GM12878 (cell line): ENCODE data around the gene SLC19A3. TPM values are rescaled to one million over a fixed set of nuclear protein-coding genes. Genes with fewer than 3 reads are reported as not detected.

Experiments
- ATAC-seq: fragments of 200-7000 bp; cut with Tn5 transposase; 3 replicates; pipeline ENCODE4 v1.9.1; 2020; ENCODE audit warnings: mild to moderate bottlenecking, moderate library complexity
- BruUV-seq: library from RNA; stranded (reverse); fragments of 400-500 nt; replicated peaks from 2 replicates; lab custom pipeline; 2021; lab: Mats Ljungman, UMichigan
- CTCF ChIA-PET: fragments of 300-600 bp; sonication (Branson Sonifier 250); formaldehyde crosslinking; extraction: SDS; loops from one replicate; lab custom pipeline; 2021; ENCODE audit warnings: inconsistent platforms; lab: Yijun Ruan, JAX
- POLR2A ChIA-PET: fragments of 350-600 bp; formaldehyde crosslinking; extraction: SDS; loops from one replicate; lab custom pipeline; 2021; ENCODE audit warnings: inconsistent platforms; lab: Charles Lee
- RAD21 ChIA-PET: fragments of 300-600 bp; sonication (Branson Sonifier 250); formaldehyde crosslinking; loops from one replicate; lab custom pipeline; 2023; ENCODE audit warnings: antibody characterized with exemption; ENCODE audit not compliant: unreplicated experiment; lab: Charles Lee
- SMC1A ChIA-PET: fragments of 300-600 bp; sonication (Branson Sonifier 250); formaldehyde crosslinking; loops from one replicate; lab custom pipeline; 2023; ENCODE audit not compliant: unreplicated experiment, uncharacterized antibody; lab: Charles Lee
- DNase-seq: peaks from one replicate; pipeline ENCODE4 v3.0.0-alpha.2; 2011; ENCODE audit warnings: low read depth, low spot score
- FAIRE-seq: peaks from 3 replicates; lab custom pipeline; 2011; peaks lifted over from hg19 to GRCh38; lab: Jason Lieb, UNC
- H2AFZ ChIP-seq: 2 replicates; pipeline ENCODE4 v1.6.0; 2011; ENCODE audit warnings: low read depth, low read length, control low read depth; ENCODE audit not compliant: control insufficient read depth
- H3K27ac ChIP-seq: 2 replicates; pipeline ENCODE4 v1.5.1; 2011; ENCODE audit warnings: control low read depth; ENCODE audit not compliant: control insufficient read depth, insufficient read depth
- H3K27me3 ChIP-seq, 2 experiments: replicated peaks in 1 of 2; 2 replicates each; pipeline versions ENCODE4 v1.6.0 to v1.6.1; 2011; ENCODE audit warnings: low read length in 1 of 2; ENCODE audit not compliant: control insufficient read depth in 2 of 2, insufficient read depth in 2 of 2
- H3K36me3 ChIP-seq, 2 experiments: 2 replicates each; pipeline ENCODE4 v1.5.1; 2011; ENCODE audit warnings: low read length in 1 of 2; ENCODE audit not compliant: control insufficient read depth in 2 of 2, insufficient read depth in 2 of 2
- H3K4me1 ChIP-seq: 2 replicates; pipeline ENCODE4 v1.6.1; 2011; ENCODE audit warnings: mild to moderate bottlenecking, low read length, moderate library complexity, mixed read lengths; ENCODE audit not compliant: control insufficient read depth, insufficient read depth
- H3K4me2 ChIP-seq: 2 replicates; pipeline ENCODE4 v1.6.0; 2011; ENCODE audit warnings: control low read depth; ENCODE audit not compliant: control insufficient read depth, insufficient read depth
- H3K4me3 ChIP-seq: fragments of 200-600 bp; sonication (generic); 2 replicates; pipeline ENCODE4 v1.5.1; 2016
- H3K79me2 ChIP-seq: 2 replicates; pipeline ENCODE4 v1.6.0; 2011; ENCODE audit warnings: low read length; ENCODE audit not compliant: control insufficient read depth, insufficient read depth
- H3K9ac ChIP-seq: 2 replicates; pipeline ENCODE4 v1.8.0; 2011; ENCODE audit warnings: low read length, control low read depth, mixed read lengths; ENCODE audit not compliant: control insufficient read depth, insufficient read depth
- H3K9me3 ChIP-seq: replicated peaks from 3 replicates; pipeline ENCODE4 v1.5.1; 2011; ENCODE audit warnings: mild to moderate bottlenecking, low read length; ENCODE audit not compliant: control insufficient read depth, insufficient read depth
- H4K20me1 ChIP-seq: 2 replicates; pipeline ENCODE4 v1.6.0; 2011; ENCODE audit not compliant: control insufficient read depth, insufficient read depth
- CREB1 ChIP-seq: IDR thresholded peaks from 2 replicates; pipeline ENCODE4 v1.6.1; 2012; ENCODE audit warnings: low read depth, mild to moderate bottlenecking, inconsistent platforms
- CUX1 ChIP-seq: IDR thresholded peaks from 2 replicates; pipeline ENCODE4 v1.6.1; 2012; ENCODE audit warnings: improper control_type of control experiment, low read depth, low read length; ENCODE audit not compliant: insufficient replicate concordance
- EZH2 ChIP-seq: IDR thresholded peaks from 2 replicates; pipeline ENCODE4 v1.6.1; 2012; ENCODE audit warnings: low read depth, mild to moderate bottlenecking, control low read depth, inconsistent platforms, low read length, borderline replicate concordance; ENCODE audit not compliant: control insufficient read depth
- IRF3 ChIP-seq: fragments of 450-650 bp; IDR thresholded peaks from 2 replicates; pipeline ENCODE4 v1.6.1; 2014; ENCODE audit warnings: mild to moderate bottlenecking
- KLF5 ChIP-seq: fragments of 450-650 bp; IDR thresholded peaks from 2 replicates; pipeline ENCODE4 v1.6.1; 2014; ENCODE audit warnings: mild to moderate bottlenecking; ENCODE audit not compliant: partially characterized antibody
- NRF1 ChIP-seq: conservative IDR thresholded peaks from 2 replicates; pipeline ENCODE4 v1.6.1; 2011; ENCODE audit warnings: mild to moderate bottlenecking, low read depth, low read length, improper control_type of control experiment
- PBX3 ChIP-seq: IDR thresholded peaks from 2 replicates; pipeline ENCODE4 v1.6.1; 2011; ENCODE audit warnings: mild to moderate bottlenecking, low read depth, low read length, moderate library complexity; ENCODE audit not compliant: insufficient replicate concordance
- RCOR1 ChIP-seq: conservative IDR thresholded peaks from 2 replicates; pipeline ENCODE4 v1.6.1; 2012; ENCODE audit warnings: low read depth, low read length, improper control_type of control experiment
- RUNX3 ChIP-seq: IDR thresholded peaks from 2 replicates; pipeline ENCODE4 v1.6.1; 2012; ENCODE audit warnings: low read length, inconsistent platforms
- WGBS: methylation state at CpG from one replicate; pipeline ENCODE4 v1.1.6; 2016; ENCODE audit warnings: low lambda C conversion rate; ENCODE audit not compliant: insufficient replicate concordance, insufficient coverage; ENCODE audit errors: missing lambda C conversion rate; 5-methylcytosine and 5-hydroxymethylcytosine counted together
- in situ Hi-C: fragments of 300-500 bp; cut with MboI; formaldehyde crosslinking; loops from 9 replicates; pipeline ENCODE4 v1.14.3; 2018; ENCODE audit warnings: mixed read lengths
- intact Hi-C: fragments of 100-400 bp; cut with micrococcal nuclease; formaldehyde crosslinking; loops from one replicate; pipeline ENCODE4 v1.14.2; 2022; ENCODE audit not compliant: unreplicated experiment
- polyA plus RNA-seq, 11 experiments: library from polyadenylated mRNA; depleted of rRNA in 4 of 11; unstranded in 6 of 11; stranded (reverse) in 5 of 11; fragments of >200 nt; fragmentation: Nextera tagmentation in 4 of 11; fragmentation: Illumina TruSeq in 1 of 11; extraction: Ambion mirVana in 4 of 11; extraction: Trizol in 1 of 11; gene quantifications; 1 replicate in 1 of 11; 2 replicates in 10 of 11; pipeline versions ENCODE4 v1.2.1 to v1.2.3, GENCODE V29; 2011 to 2016; ENCODE audit warnings: inconsistent platforms in 2 of 11, missing spikeins in 2 of 11, low read depth in 1 of 11
- total RNA-seq, 4 experiments: library from RNA; depleted of rRNA in 3 of 4; stranded (reverse); fragments of >200 nt in 3 of 4; fragmentation: Illumina TruSeq in 1 of 4; extraction: Trizol in 1 of 4; gene quantifications; 2 replicates each; pipeline versions ENCODE4 v1.2.1 to v1.2.3, GENCODE V29; 2013 to 2021

Gene SLC19A3
- total and polyA plus RNA-seq, 10 of the 15 experiments (the other 5 are each of a cell fraction or from before 2014, with no cell fraction given) = not detected

- no peaks in the 10 kb centered on the region for H3K4me1 ChIP-seq
- no peaks in the 10 kb centered on the region for H3K36me3 ChIP-seq
- FAIRE-seq (no peak), ATAC-seq (no peak), DNase-seq (no peak)
- 94% methylated on average over 1 of the region's 1 CpG for WGBS
- no peak overlapping the region for H3K9ac ChIP-seq
- no peak overlapping the region for H3K4me2 ChIP-seq
- RAD21 ChIA-PET = no interaction called here
- intact Hi-C loops (no loop called here), in situ Hi-C loops (no loop called here)
- no peaks in the 10 kb centered on the region for H3K79me2 ChIP-seq
- no peaks in the 10 kb centered on the region for H3K9me3 ChIP-seq
- POLR2A ChIA-PET = no interaction called here
- BruUV-seq = no TSS peak
- H2AFZ ChIP-seq = no peak overlapping the region
- H4K20me1 ChIP-seq = no peaks in the 10 kb centered on the region
- no peak overlapping the region for H3K4me3 ChIP-seq
- SMC1A ChIA-PET = interaction anchor here (0.6 kb wide), 1 partner anchor 72 kb away, joined by 3 read pairs; no protein-coding TSS in a partner anchor
- peaks cover 0 to 2% of the 10 kb centered on the region in 2 experiments; a peak in 1 of 4 replicates for H3K27me3 ChIP-seq
- no peak for TF ChIP-seq IRF3
- no peak for TF ChIP-seq NRF1
- TF ChIP-seq RCOR1 = no peak
- no peak for TF ChIP-seq EZH2
- no peak for TF ChIP-seq PBX3
- no peak for TF ChIP-seq RUNX3
- TF ChIP-seq CUX1 = no peak
- TF ChIP-seq CREB1 = no peak
- TF ChIP-seq KLF5 = no peak
- CTCF ChIA-PET = interaction anchor here (0.6 to 0.9 kb wide), 2 partner anchors 11 to 442 kb away, joined by 3 read pairs; no protein-coding TSS in a partner anchor
- no peak overlapping the region for H3K27ac ChIP-seq
Observed at GRCh38 chr2:227713291-227713690, 4.5 kb downstream of the SLC19A3 start.
